DMS53 (cell line): ENCODE results near the gene ARHGAP1.
"Not testable (repeated sequence)": the region's sequence is repeated elsewhere in the genome, so short reads cannot be mapped to it uniquely, and the experiment has no call there.

Experiments used
- DNase-seq: peaks from one replicate; lab custom pipeline; 2025; lab: John Stamatoyannopoulos, UW

ARHGAP1 gene

GRCh38 chr11:46673713-46674462, 26.5 kb downstream of the ARHGAP1 start:
- peak; percentile 9 for DNase-seq

- DNase-seq = no peak
Observed at GRCh38 chr11:46672381-46672839, 28.0 kb downstream of the ARHGAP1 start.

- DNase-seq = no peak
Observed at GRCh38 chr11:46671958-46672315, 28.5 kb downstream of the ARHGAP1 start.

- DNase-seq = not testable (repeated sequence)
Observed at GRCh38 chr11:46670521-46670920, 29.9 kb downstream of the ARHGAP1 start.

GRCh38 chr11:46669711-46670139, 30.7 kb downstream of the ARHGAP1 start:
- peak; percentile 44 for DNase-seq

- no peak for DNase-seq
Observed at GRCh38 chr11:46668480-46669085, 31.8 kb downstream of the ARHGAP1 start.

- no peak for DNase-seq
Observed at GRCh38 chr11:46667043-46667481, 33.4 kb downstream of the ARHGAP1 start.

- no peak for DNase-seq
Observed at GRCh38 chr11:46666516-46666915, 33.9 kb downstream of the ARHGAP1 start.

- DNase-seq = no peak
Observed at GRCh38 chr11:46665356-46665755, 35.1 kb downstream of the ARHGAP1 start.

GRCh38 chr11:46664612-46665011, 35.8 kb downstream of the ARHGAP1 start:
- no peak for DNase-seq

GRCh38 chr11:46663277-46663940, 37.0 kb downstream of the ARHGAP1 start:
- no peak for DNase-seq

- DNase-seq = no peak
Observed at GRCh38 chr11:46662366-46662765, 38.1 kb downstream of the ARHGAP1 start.

- no peak for DNase-seq
Observed at GRCh38 chr11:46661836-46662235, 38.6 kb downstream of the ARHGAP1 start.

- DNase-seq = no peak
Observed at GRCh38 chr11:46659908-46660307, 40.5 kb downstream of the ARHGAP1 start.

GRCh38 chr11:46658259-46658658, 42.2 kb downstream of the ARHGAP1 start:
- no peak for DNase-seq

- no peak for DNase-seq
Observed at GRCh38 chr11:46657186-46657585, 43.2 kb downstream of the ARHGAP1 start.

GRCh38 chr11:46655631-46656030, 44.8 kb downstream of the ARHGAP1 start:
- DNase-seq = no peak

- no peak for DNase-seq
Observed at GRCh38 chr11:46649180-46649738, 51.2 kb downstream of the ARHGAP1 start.

- DNase-seq = no peak
Observed at GRCh38 chr11:46643986-46644385, 56.4 kb downstream of the ARHGAP1 start.

GRCh38 chr11:46643531-46643930, 56.9 kb downstream of the ARHGAP1 start:
- DNase-seq = no peak

- no peak for DNase-seq
Observed at GRCh38 chr11:46642627-46643335, 57.6 kb downstream of the ARHGAP1 start.

GRCh38 chr11:46641639-46642038, 58.8 kb downstream of the ARHGAP1 start:
- DNase-seq = no peak
